ENCODE results near the gene MBD5. TPM values are rescaled to one million over a fixed set of nuclear protein-coding genes. Genes with fewer than 3 reads are reported as not detected.

MBD5 gene
- total and polyA plus RNA-seq, 8 donors, result 3.2 to 173 (median 26.5) TPM

DNA sequence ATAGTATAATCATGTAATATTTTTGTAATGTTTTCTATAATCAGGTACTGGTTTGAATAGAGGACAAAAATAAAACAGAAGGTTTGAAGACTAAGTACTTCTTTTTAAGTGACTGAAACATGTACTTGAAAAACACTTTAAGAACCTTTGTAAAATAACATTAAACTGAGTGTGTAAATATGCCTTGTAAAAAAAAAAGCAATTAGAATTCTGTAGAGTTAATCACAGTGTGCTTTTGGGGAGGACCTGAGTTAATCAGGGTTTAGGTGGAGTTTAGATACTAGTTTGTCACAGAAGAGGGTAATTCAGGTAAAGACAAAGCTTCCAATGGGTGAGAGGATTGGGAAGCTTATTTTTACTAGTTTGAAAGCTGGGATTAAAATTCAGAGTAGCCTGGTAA, 10.3 kb downstream of the MBD5 start:
- Histone ChIP-seq H3K27ac (no peak overlapping the region), H3K9me3 (no peaks in the 10 kb centered on the region), H3K4me1 (peaks cover 0 to 34% (median 13%) of the 10 kb centered on the region in 4 donors), H3K27me3 (no peaks in the 10 kb centered on the region), H3K36me3 (no peaks in the 10 kb centered on the region), H3K4me3 (no peak overlapping the region)
- DNase-seq, result no peak
- intact Hi-C loops (cut with DNase I; ENCODE audit: low total_unique reads), result no loop called here
- TF ChIP-seq, protein P1, sequence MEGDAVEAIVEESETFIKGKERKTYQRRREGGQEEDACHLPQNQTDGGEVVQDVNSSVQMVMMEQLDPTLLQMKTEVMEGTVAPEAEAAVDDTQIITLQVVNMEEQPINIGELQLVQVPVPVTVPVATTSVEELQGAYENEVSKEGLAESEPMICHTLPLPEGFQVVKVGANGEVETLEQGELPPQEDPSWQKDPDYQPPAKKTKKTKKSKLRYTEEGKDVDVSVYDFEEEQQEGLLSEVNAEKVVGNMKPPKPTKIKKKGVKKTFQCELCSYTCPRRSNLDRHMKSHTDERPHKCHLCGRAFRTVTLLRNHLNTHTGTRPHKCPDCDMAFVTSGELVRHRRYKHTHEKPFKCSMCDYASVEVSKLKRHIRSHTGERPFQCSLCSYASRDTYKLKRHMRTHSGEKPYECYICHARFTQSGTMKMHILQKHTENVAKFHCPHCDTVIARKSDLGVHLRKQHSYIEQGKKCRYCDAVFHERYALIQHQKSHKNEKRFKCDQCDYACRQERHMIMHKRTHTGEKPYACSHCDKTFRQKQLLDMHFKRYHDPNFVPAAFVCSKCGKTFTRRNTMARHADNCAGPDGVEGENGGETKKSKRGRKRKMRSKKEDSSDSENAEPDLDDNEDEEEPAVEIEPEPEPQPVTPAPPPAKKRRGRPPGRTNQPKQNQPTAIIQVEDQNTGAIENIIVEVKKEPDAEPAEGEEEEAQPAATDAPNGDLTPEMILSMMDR (IDR thresholded peaks at IDR 0.05), result no peak
- TF ChIP-seq EP300 (IDR thresholded peaks at IDR 0.05), result no peak
- TF ChIP-seq POLR2AphosphoS5 (IDR thresholded peaks at IDR 0.05), result no peak
- TF ChIP-seq POLR2A (IDR thresholded peaks at IDR 0.05), result no peak

DNA sequence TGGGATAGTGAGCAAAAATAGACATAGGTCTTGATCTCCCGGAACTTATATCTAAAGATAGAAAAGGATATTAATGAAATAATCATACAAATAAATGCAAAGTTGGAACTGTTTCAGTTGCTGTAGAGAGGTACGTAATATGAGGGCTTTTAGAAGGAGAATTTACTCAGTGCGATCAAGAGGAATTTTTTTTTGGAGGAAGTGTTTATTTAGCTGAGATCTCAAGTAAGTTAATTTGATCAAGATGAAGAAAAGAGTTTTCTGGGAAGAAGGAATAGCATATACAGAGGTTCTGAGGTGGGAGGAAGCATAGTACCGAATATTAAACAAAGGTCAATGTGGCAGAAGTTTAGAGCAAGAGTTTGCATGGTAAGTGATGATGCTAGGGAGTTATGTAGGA, 11.3 kb downstream of the MBD5 start:
- intact Hi-C loops (cut with DNase I; ENCODE audit: low total_unique reads), result no loop called here
- DNase-seq, result no peak
- Histone ChIP-seq H3K36me3 (no peaks in the 10 kb centered on the region), H3K27me3 (no peaks in the 10 kb centered on the region), H3K27ac (no peak overlapping the region), H3K9me3 (no peaks in the 10 kb centered on the region), H3K4me1 (peaks cover 0 to 34% (median 13%) of the 10 kb centered on the region in 4 donors), H3K4me3 (no peak overlapping the region)
- TF ChIP-seq POLR2A (IDR thresholded peaks at IDR 0.05), result no peak
- TF ChIP-seq POLR2AphosphoS5 (IDR thresholded peaks at IDR 0.05), result no peak
- TF ChIP-seq, protein P1 (IDR thresholded peaks at IDR 0.05), result no peak
- no peak for TF ChIP-seq EP300 (IDR thresholded peaks at IDR 0.05)
- WGBS, 5 donors, result 49 to 62% (median 51%) methylated on average over 4 of the region's 4 CpGs

DNA sequence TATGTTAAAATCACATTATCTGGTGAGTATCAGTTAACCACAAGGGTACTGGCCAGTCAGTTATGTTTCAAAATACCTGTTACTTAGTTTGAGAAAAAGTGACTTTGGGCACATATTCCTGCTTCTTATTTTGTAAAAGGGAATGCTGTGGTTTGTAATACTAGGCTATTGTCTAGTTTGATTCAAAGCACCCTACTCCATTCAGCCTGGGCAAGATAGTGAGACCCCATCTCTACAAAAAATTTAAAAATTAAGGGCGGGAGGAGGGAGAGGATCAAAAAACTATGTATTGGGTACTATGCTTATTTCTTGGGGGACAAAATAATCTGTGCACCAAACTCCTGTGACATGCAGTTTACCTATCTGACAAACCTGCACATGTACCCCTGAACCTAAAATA, 18.9 kb downstream of the MBD5 start:
- DNase-seq, result no peak
- H3K4me1 ChIP-seq, result peaks cover 0 to 6% (median 0%) of the 10 kb centered on the region in 4 donors
- no peaks in the 10 kb centered on the region for H3K9me3 ChIP-seq
- TF ChIP-seq POLR2AphosphoS5 (IDR thresholded peaks at IDR 0.05) (no peak), POLR2A (IDR thresholded peaks at IDR 0.05) (no peak), EP300 (IDR thresholded peaks at IDR 0.05) (no peak)
- TF ChIP-seq, protein P1 (IDR thresholded peaks at IDR 0.05), result no peak
- intact Hi-C loops (cut with DNase I; ENCODE audit: low total_unique reads), result no loop called here
- 95 to 100% (median 97%) methylated on average over 1 of the region's 1 CpG for WGBS, 5 donors
- no peak overlapping the region for H3K27ac ChIP-seq
- H3K4me3 ChIP-seq, result no peak overlapping the region
- peaks cover 0 to 6% (median 3%) of the 10 kb centered on the region in 4 donors for H3K36me3 ChIP-seq
- H3K27me3 ChIP-seq, result no peaks in the 10 kb centered on the region

DNA sequence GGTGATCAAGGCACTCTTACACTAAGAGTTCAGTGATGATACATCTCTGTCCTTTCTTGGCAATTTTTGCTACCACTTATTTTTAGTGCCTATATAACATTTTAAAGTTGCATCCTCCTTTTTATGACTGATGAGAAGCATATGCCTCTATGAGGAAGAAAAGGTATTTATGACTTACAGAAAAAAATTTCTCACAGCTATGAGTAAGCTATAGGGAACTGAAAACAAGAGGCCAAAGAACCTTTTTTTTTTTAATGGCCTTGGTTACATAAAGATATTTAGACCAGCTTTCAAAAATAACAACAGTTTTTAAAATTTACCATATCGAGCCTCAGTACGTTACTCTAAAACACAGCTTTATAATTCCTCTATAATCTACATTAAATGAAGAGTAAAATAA, 21.3 kb downstream of the MBD5 start:
- peaks cover 0 to 6% (median 0%) of the 10 kb centered on the region in 4 donors for H3K4me1 ChIP-seq
- no peak for TF ChIP-seq EP300 (IDR thresholded peaks at IDR 0.05)
- TF ChIP-seq, protein P1 (IDR thresholded peaks at IDR 0.05), result no peak
- no peak overlapping the region for H3K4me3 ChIP-seq
- intact Hi-C loops (cut with DNase I; ENCODE audit: low total_unique reads), result no loop called here
- no peaks in the 10 kb centered on the region for H3K27me3 ChIP-seq
- peaks cover 0 to 6% (median 3%) of the 10 kb centered on the region in 4 donors for H3K36me3 ChIP-seq
- DNase-seq, result no peak
- WGBS, 5 donors, result 93 to 98% (median 97%) methylated on average over 2 of the region's 2 CpGs
- no peaks in the 10 kb centered on the region for H3K9me3 ChIP-seq
- H3K27ac ChIP-seq, result no peak overlapping the region

Measured in stomach (tissue), 9 donors.